Hepatocyte (in vitro differentiated cells): Measurements from ENCODE around the gene BCAS3. TPM values are rescaled to one million over a fixed set of nuclear protein-coding genes. Genes with fewer than 3 reads are reported as not detected.

ENCODE experiments used
- DNase-seq: peaks from one replicate; pipeline ENCODE4 v3.0.0-alpha.2; 2016; ENCODE audit warnings: low spot score
- H2AFZ ChIP-seq: fragments of 200-600 bp; sonication (generic); 2 replicates; pipeline ENCODE4 v1.6.0; 2016; ENCODE audit warnings: antibody characterized with exemption, mild to moderate bottlenecking
- H3K27ac ChIP-seq: fragments of 200-600 bp; sonication (generic); 2 replicates; pipeline ENCODE4 v1.5.1; 2016; ENCODE audit warnings: mild to moderate bottlenecking
- H3K27me3 ChIP-seq: fragments of 200-600 bp; sonication (generic); 2 replicates; pipeline ENCODE4 v1.6.1; 2016
- H3K36me3 ChIP-seq: fragments of 200-600 bp; sonication (generic); replicated peaks from 2 replicates; pipeline ENCODE4 v1.5.1; 2016; ENCODE audit warnings: low read depth; ENCODE audit not compliant: insufficient read depth
- H3K4me1 ChIP-seq: fragments of 200-600 bp; sonication (generic); 2 replicates; pipeline ENCODE4 v1.5.1; 2016; ENCODE audit warnings: mild to moderate bottlenecking, moderate library complexity; ENCODE audit not compliant: insufficient read depth
- H3K4me2 ChIP-seq: fragments of 200-600 bp; sonication (generic); 2 replicates; pipeline ENCODE4 v1.6.0; 2016
- H3K4me3 ChIP-seq: fragments of 200-600 bp; sonication (generic); 2 replicates; pipeline ENCODE4 v1.5.1; 2016; ENCODE audit warnings: mild to moderate bottlenecking
- H3K79me2 ChIP-seq: fragments of 200-600 bp; sonication (generic); 2 replicates; pipeline ENCODE4 v1.6.0; 2017; ENCODE audit warnings: mild to moderate bottlenecking
- H3K9me2 ChIP-seq: fragments of 200-600 bp; sonication (generic); replicated peaks from 2 replicates; pipeline ENCODE4 v1.6.0; 2017; ENCODE audit warnings: mild to moderate bottlenecking; ENCODE audit not compliant: insufficient read depth
- H3K9me3 ChIP-seq: fragments of 200-600 bp; sonication (generic); 2 replicates; pipeline ENCODE4 v1.5.1; 2016; ENCODE audit warnings: low read depth, mild to moderate bottlenecking
- H4K20me1 ChIP-seq: fragments of 200-600 bp; sonication (generic); 2 replicates; pipeline ENCODE4 v1.6.0; 2016; ENCODE audit warnings: mild to moderate bottlenecking; ENCODE audit not compliant: insufficient read depth, poor library complexity, severe bottlenecking
- CTCF ChIP-seq: fragments of 200-600 bp; sonication (generic); IDR thresholded peaks from 2 replicates; pipeline ENCODE4 v1.5.1; 2016; ENCODE audit warnings: antibody characterized with exemption, mild to moderate bottlenecking; ENCODE audit not compliant: poor library complexity
- EZH2 ChIP-seq: fragments of 200-600 bp; sonication (generic); IDR thresholded peaks from 2 replicates; pipeline ENCODE4 v1.6.1; 2016; ENCODE audit warnings: antibody characterized with exemption, mild to moderate bottlenecking, borderline replicate concordance
- EZH2phosphoT487 ChIP-seq: fragments of 200-600 bp; sonication (generic); IDR thresholded peaks from one replicate; pipeline ENCODE4 v1.6.1; 2018; ENCODE audit warnings: antibody characterized with exemption, mild to moderate bottlenecking, low read depth, moderate library complexity; ENCODE audit not compliant: unreplicated experiment, severe bottlenecking
- WGBS: methylation state at CpG from one replicate; pipeline ENCODE4 v1.1.6; 2016; ENCODE audit warnings: low lambda C conversion rate; ENCODE audit errors: missing lambda C conversion rate; 5-methylcytosine and 5-hydroxymethylcytosine counted together
- polyA plus RNA-seq: library from polyadenylated mRNA; unstranded; fragments of >200 nt; fragmentation: Nextera tagmentation; extraction: Ambion mirVana; gene quantifications from 2 replicates; pipeline ENCODE4 v1.2.1, GENCODE V29; 2016
- total RNA-seq: library from RNA; depleted of rRNA; stranded (reverse); fragments of >200 nt; gene quantifications from 2 replicates; pipeline ENCODE4 v1.2.3, GENCODE V29; 2014

BCAS3 gene
- total and polyA plus RNA-seq, 2 experiments from 2014 or later = 16.5 to 58.8 TPM

- no peak overlapping the region for H3K27ac ChIP-seq
- no peaks in the 10 kb centered on the region for H3K79me2 ChIP-seq
- H4K20me1 ChIP-seq = no peaks in the 10 kb centered on the region
- H3K9me3 ChIP-seq = no peaks in the 10 kb centered on the region
- DNase-seq = no peak
- no peak overlapping the region for H3K4me2 ChIP-seq
- no peak overlapping the region for H2AFZ ChIP-seq
- H3K9me2 ChIP-seq = no peaks in the 10 kb centered on the region
- H3K36me3 ChIP-seq = no peaks in the 10 kb centered on the region
- H3K4me3 ChIP-seq = no peak overlapping the region
- 95% methylated on average over 2 of the region's 2 CpGs for WGBS
- no peaks in the 10 kb centered on the region for H3K27me3 ChIP-seq
- H3K4me1 ChIP-seq = peaks cover 18% of the 10 kb centered on the region
- TF ChIP-seq EZH2phosphoT487 (no peak), EZH2 (no peak), CTCF (no peak)
Observed at GRCh38 chr17:61306003-61306402, 628.4 kb downstream of the BCAS3 start.

DNA sequence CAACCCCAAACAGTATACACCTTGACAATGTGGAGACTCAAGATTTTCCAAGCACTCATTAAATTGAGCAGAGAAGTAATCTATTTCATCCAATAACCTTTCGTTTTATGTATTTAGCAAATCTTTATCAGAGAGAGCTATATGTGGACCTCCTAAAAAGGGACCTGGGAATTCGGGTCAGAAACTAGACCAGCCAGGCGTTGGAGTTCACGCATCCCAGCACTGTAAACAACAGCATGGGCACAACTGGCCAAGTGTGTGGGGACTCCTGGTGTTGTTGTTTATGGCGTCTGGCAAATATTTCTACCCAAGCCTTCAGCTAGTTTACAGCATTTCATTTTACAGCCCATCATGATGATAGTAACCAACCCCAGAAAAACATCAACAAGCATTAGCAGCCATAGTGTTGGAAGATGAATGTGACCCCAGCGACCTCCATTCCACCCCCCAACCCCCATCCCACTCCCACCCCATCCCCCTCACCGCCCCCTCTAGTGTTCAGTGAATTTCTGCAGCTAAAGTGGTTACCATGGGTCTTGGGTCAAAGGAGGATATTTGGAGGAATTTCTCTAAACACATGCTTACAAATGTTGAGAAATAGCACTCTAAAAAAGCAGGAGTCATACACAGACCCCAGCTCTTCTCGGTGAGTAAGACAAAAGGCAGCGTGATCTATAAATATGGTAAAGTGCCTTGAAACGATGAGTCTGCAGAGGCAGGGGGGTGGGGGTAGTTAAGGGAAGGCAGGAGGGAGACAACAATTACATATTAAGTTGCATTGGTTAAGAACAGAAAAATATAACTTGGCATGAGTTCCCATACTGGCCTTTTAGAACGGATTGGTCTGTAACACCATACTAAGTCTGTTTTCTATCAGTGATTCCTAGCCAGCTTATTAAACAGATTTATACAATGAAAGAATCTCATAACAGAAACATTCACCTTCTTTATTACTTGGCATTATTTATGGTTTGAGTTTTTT lies 630.5 kb downstream of the BCAS3 start:
- WGBS = 50% methylated on average over 11 of the region's 11 CpGs
- peak overlapping the region; percentile 83 for H3K27ac ChIP-seq
- H3K4me2 ChIP-seq = peak overlapping the region; percentile 3

GRCh38 chr17:61309362-61310256 lies 632.0 kb downstream of the BCAS3 start:
- peak overlapping the region; percentile 83 for H3K27ac ChIP-seq
- H3K4me3 ChIP-seq = no peak overlapping the region
- H4K20me1 ChIP-seq = no peaks in the 10 kb centered on the region
- H3K4me1 ChIP-seq = peaks cover 30% of the 10 kb centered on the region
- H3K79me2 ChIP-seq = no peaks in the 10 kb centered on the region
- H3K9me2 ChIP-seq = no peaks in the 10 kb centered on the region
- H3K27me3 ChIP-seq = no peaks in the 10 kb centered on the region
- WGBS = 81% methylated on average over 13 of the region's 13 CpGs
- DNase-seq = no peak
- no peak overlapping the region for H3K4me2 ChIP-seq
- H3K36me3 ChIP-seq = no peaks in the 10 kb centered on the region
- TF ChIP-seq EZH2phosphoT487 = no peak
- H3K9me3 ChIP-seq = no peaks in the 10 kb centered on the region
- no peak overlapping the region for H2AFZ ChIP-seq

More for the DNA sequence above, 630.5 kb downstream of the BCAS3 start:
- H3K4me3 ChIP-seq = no peak overlapping the region
- no peak overlapping the region for H2AFZ ChIP-seq
- H3K9me2 ChIP-seq = no peaks in the 10 kb centered on the region
- DNase-seq = peak; percentile 75
- H3K4me1 ChIP-seq = peaks cover 20% of the 10 kb centered on the region
- no peaks in the 10 kb centered on the region for H3K36me3 ChIP-seq
- no peaks in the 10 kb centered on the region for H3K9me3 ChIP-seq
- TF ChIP-seq EZH2phosphoT487 = peak; percentile 63
- TF ChIP-seq EZH2 = no peak
- TF ChIP-seq CTCF = peak; percentile 25
- no peaks in the 10 kb centered on the region for H3K79me2 ChIP-seq
- H4K20me1 ChIP-seq = no peaks in the 10 kb centered on the region
- no peaks in the 10 kb centered on the region for H3K27me3 ChIP-seq
